GM23338 (cell line): ENCODE data around the gene IKZF3. TPM values are rescaled to one million over a fixed set of nuclear protein-coding genes. Genes with fewer than 3 reads are reported as not detected.

ENCODE experiments used
- ATAC-seq: fragments of 200-7000 bp; cut with Tn5 transposase; 3 replicates; pipeline ENCODE4 v1.9.1; 2020
- DNase-seq: peaks from one replicate; pipeline ENCODE4 v3.0.0-alpha.2; 2015; ENCODE audit warnings: low spot score
- H2AFZ ChIP-seq: fragments of 200-600 bp; sonication (generic); 2 replicates; pipeline ENCODE4 v1.8.0; 2016; ENCODE audit warnings: antibody characterized with exemption, mild to moderate bottlenecking, moderate library complexity
- H3F3A ChIP-seq: fragments of 200-600 bp; sonication (generic); replicated peaks from 2 replicates; pipeline ENCODE4 v1.8.0; 2017; ENCODE audit warnings: antibody characterized with exemption, mixed run types, low read depth
- H3K27ac ChIP-seq: fragments of 200-600 bp; sonication (generic); 2 replicates; pipeline ENCODE4 v1.6.1; 2016; ENCODE audit warnings: low read depth
- H3K27me3 ChIP-seq: fragments of 200-600 bp; sonication (generic); 2 replicates; pipeline ENCODE4 v1.8.0; 2016; ENCODE audit warnings: mild to moderate bottlenecking, mixed run types, moderate library complexity; ENCODE audit not compliant: insufficient read depth
- H3K36me3 ChIP-seq: fragments of 200-600 bp; sonication (generic); 2 replicates; pipeline ENCODE4 v1.8.0; 2016; ENCODE audit warnings: mild to moderate bottlenecking; ENCODE audit not compliant: insufficient read depth
- H3K4me1 ChIP-seq: fragments of 200-600 bp; sonication (generic); 2 replicates; pipeline ENCODE4 v1.8.0; 2016; ENCODE audit warnings: mild to moderate bottlenecking, moderate library complexity; ENCODE audit not compliant: insufficient read depth
- H3K4me2 ChIP-seq: fragments of 200-600 bp; sonication (generic); 2 replicates; pipeline ENCODE4 v1.7.1; 2017; ENCODE audit warnings: mixed run types
- H3K4me3 ChIP-seq: fragments of 200-600 bp; sonication (generic); 2 replicates; pipeline ENCODE4 v1.6.1; 2016; ENCODE audit warnings: mixed run types
- H3K79me2 ChIP-seq: fragments of 200-600 bp; sonication (generic); replicated peaks from 2 replicates; pipeline ENCODE4 v1.8.0; 2017; ENCODE audit warnings: mild to moderate bottlenecking; ENCODE audit not compliant: insufficient read depth
- H3K9me2 ChIP-seq: fragments of 200-600 bp; sonication (generic); 2 replicates; pipeline ENCODE4 v1.8.0; 2017; ENCODE audit not compliant: insufficient read depth
- H4K20me1 ChIP-seq: fragments of 200-600 bp; sonication (generic); replicated peaks from 2 replicates; pipeline ENCODE4 v1.8.0; 2017; ENCODE audit warnings: mild to moderate bottlenecking; ENCODE audit not compliant: insufficient read depth
- H3K27ac Mint-ChIP-seq: 2 replicates; pipeline ENCODE4 v1.8.0; 2020; ENCODE audit warnings: inconsistent platforms, mild to moderate bottlenecking, moderate library complexity, mixed read lengths
- H3K27me3 Mint-ChIP-seq: 3 replicates; pipeline ENCODE4 v1.8.0; 2022; ENCODE audit warnings: low read depth, mild to moderate bottlenecking, moderate library complexity, mixed read lengths, inconsistent platforms; ENCODE audit not compliant: insufficient read depth, poor library complexity
- H3K36me3 Mint-ChIP-seq: 3 replicates; pipeline ENCODE4 v1.8.0; 2021; ENCODE audit warnings: low read depth, mild to moderate bottlenecking, inconsistent platforms, moderate library complexity, mixed read lengths
- H3K4me1 Mint-ChIP-seq: 3 replicates; pipeline ENCODE4 v1.8.0; 2020; ENCODE audit warnings: mild to moderate bottlenecking, inconsistent platforms, mixed read lengths
- H3K4me3 Mint-ChIP-seq: 3 replicates; pipeline ENCODE4 v1.8.0; 2021; ENCODE audit warnings: moderate library complexity, mild to moderate bottlenecking, inconsistent platforms, mixed read lengths
- H3K9me3 Mint-ChIP-seq: 3 replicates; pipeline ENCODE4 v1.8.0; 2020; ENCODE audit warnings: moderate library complexity, mild to moderate bottlenecking, inconsistent platforms, mixed read lengths
- EZH2 ChIP-seq: fragments of 200-600 bp; sonication (generic); IDR thresholded peaks from one replicate; pipeline ENCODE4 v1.8.0; 2017; ENCODE audit warnings: antibody characterized with exemption, mild to moderate bottlenecking, low read depth; ENCODE audit not compliant: unreplicated experiment
- polyA plus RNA-seq: library from polyadenylated mRNA; unstranded; fragments of >200 nt; fragmentation: Nextera tagmentation; extraction: Ambion mirVana; gene quantifications from 2 replicates; pipeline ENCODE4 v1.2.1, GENCODE V29; 2016
- total RNA-seq: library from RNA; depleted of rRNA; stranded (reverse); fragments of >200 nt; shearing (Covaris generic); gene quantifications from 2 replicates; pipeline ENCODE4 v1.2.3, GENCODE V29; 2014
- TF ChIP-seq, protein P1 (sequence below): fragments of 250-450 bp; sonication (Bioruptor Pico); IDR thresholded peaks from 2 replicates; pipeline ENCODE4 v1.5.0; 2020; ENCODE audit warnings: mild to moderate bottlenecking, moderate library complexity
- TF ChIP-seq, protein P2 (sequence below), 2 experiments: fragments of 200-600 bp in 1 of 2; sonication (generic) in 1 of 2; conservative IDR thresholded peaks; 2 replicates each; pipeline versions ENCODE4 v1.5.1 to v1.6.1; 2016 to 2017; ENCODE audit warnings: antibody characterized with exemption in 2 of 2, low read depth in 2 of 2, mild to moderate bottlenecking in 2 of 2, moderate library complexity in 1 of 2
- TF ChIP-seq, protein P3 (sequence below): IDR thresholded peaks from one replicate; pipeline ENCODE4 v1.6.1; 2018; ENCODE audit warnings: antibody characterized with exemption; ENCODE audit not compliant: unreplicated experiment

IKZF3 gene
- total and polyA plus RNA-seq, 2 experiments from 2014 or later, result 0.11 to 0.76 TPM

DNA sequence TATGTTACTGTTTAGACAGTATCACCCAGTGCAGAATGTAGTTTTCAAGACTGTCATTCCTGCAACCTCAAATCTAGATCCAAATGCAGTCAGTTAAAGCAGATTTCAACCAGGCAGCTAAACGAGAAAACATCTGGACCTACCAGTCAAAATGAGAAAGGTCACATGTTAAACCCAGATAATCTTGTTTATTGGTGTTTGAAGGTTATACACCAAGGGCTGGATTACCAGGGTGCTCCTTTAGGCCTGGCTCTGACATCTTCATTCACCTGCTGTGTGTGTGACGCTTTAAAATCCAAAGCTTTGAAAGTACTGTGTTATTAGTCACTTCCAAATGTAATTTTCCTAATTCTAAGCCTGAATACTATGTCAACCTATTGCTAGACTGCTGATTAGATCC lies 54.9 kb downstream of the IKZF3 start (continued):
- TF ChIP-seq, protein P1, sequence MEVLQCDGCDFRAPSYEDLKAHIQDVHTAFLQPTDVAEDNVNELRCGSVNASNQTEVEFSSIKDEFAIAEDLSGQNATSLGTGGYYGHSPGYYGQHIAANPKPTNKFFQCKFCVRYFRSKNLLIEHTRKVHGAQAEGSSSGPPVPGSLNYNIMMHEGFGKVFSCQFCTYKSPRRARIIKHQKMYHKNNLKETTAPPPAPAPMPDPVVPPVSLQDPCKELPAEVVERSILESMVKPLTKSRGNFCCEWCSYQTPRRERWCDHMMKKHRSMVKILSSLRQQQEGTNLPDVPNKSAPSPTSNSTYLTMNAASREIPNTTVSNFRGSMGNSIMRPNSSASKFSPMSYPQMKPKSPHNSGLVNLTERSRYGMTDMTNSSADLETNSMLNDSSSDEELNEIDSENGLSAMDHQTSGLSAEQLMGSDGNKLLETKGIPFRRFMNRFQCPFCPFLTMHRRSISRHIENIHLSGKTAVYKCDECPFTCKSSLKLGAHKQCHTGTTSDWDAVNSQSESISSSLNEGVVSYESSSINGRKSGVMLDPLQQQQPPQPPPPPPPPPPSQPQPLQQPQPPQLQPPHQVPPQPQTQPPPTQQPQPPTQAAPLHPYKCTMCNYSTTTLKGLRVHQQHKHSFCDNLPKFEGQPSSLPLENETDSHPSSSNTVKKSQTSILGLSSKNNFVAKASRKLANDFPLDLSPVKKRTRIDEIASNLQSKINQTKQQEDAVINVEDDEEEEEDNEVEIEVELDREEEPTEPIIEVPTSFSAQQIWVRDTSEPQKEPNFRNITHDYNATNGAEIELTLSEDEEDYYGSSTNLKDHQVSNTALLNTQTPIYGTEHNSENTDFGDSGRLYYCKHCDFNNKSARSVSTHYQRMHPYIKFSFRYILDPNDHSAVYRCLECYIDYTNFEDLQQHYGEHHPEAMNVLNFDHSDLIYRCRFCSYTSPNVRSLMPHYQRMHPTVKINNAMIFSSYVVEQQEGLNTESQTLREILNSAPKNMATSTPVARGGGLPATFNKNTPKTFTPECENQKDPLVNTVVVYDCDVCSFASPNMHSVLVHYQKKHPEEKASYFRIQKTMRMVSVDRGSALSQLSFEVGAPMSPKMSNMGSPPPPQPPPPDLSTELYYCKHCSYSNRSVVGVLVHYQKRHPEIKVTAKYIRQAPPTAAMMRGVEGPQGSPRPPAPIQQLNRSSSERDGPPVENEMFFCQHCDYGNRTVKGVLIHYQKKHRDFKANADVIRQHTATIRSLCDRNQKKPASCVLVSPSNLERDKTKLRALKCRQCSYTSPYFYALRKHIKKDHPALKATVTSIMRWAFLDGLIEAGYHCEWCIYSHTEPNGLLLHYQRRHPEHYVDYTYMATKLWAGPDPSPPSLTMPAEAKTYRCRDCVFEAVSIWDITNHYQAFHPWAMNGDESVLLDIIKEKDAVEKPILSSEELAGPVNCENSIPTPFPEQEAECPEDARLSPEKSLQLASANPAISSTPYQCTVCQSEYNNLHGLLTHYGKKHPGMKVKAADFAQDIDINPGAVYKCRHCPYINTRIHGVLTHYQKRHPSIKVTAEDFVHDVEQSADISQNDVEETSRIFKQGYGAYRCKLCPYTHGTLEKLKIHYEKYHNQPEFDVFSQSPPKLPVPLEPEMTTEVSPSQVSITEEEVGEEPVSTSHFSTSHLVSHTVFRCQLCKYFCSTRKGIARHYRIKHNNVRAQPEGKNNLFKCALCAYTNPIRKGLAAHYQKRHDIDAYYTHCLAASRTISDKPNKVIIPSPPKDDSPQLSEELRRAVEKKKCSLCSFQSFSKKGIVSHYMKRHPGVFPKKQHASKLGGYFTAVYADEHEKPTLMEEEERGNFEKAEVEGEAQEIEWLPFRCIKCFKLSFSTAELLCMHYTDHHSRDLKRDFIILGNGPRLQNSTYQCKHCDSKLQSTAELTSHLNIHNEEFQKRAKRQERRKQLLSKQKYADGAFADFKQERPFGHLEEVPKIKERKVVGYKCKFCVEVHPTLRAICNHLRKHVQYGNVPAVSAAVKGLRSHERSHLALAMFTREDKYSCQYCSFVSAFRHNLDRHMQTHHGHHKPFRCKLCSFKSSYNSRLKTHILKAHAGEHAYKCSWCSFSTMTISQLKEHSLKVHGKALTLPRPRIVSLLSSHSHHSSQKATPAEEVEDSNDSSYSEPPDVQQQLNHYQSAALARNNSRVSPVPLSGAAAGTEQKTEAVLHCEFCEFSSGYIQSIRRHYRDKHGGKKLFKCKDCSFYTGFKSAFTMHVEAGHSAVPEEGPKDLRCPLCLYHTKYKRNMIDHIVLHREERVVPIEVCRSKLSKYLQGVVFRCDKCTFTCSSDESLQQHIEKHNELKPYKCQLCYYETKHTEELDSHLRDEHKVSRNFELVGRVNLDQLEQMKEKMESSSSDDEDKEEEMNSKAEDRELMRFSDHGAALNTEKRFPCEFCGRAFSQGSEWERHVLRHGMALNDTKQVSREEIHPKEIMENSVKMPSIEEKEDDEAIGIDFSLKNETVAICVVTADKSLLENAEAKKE (CRISPR knock-in tag), result no peak

DNA sequence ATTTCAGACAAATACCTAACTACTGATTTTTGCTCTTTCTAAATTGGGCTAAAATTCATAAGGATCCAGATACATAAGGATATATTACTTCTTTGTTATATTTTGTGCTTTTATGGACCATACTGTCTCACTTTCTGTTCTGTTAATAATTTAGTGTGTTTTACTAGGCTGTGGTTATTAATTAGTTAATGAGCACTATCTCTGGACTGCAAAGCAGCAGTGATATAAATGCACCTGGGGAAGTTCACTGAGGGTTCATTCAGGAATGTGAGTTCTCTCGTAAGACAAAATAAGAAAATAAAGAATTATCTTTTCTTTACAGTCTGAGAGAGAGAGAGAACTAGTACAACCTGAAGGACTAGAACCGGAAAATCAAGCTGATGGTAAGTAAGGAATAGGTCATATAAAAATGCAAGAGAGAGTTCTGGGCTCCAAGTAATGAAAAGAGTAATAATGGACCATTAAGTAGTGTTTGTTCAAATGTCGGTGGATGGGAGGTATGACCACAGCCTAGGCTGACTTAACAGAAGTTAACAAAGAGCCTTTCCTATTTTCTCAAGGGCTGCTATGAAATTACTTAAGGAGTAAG lies 55.6 kb downstream of the IKZF3 start:
- no peak overlapping the region for H3K4me2 ChIP-seq
- no peak overlapping the region for H3K4me3 ChIP-seq
- Mint-ChIP-seq H3K36me3 (no peaks in the 10 kb centered on the region), H3K9me3 (no peaks in the 10 kb centered on the region), H3K27ac (no peak overlapping the region), H3K4me3 (no peak overlapping the region), H3K27me3 (no peaks in the 10 kb centered on the region), H3K4me1 (peaks cover 7% of the 10 kb centered on the region)
- H3K79me2 ChIP-seq, result no peaks in the 10 kb centered on the region
- TF ChIP-seq EZH2, result no peak
- TF ChIP-seq, protein P2, sequence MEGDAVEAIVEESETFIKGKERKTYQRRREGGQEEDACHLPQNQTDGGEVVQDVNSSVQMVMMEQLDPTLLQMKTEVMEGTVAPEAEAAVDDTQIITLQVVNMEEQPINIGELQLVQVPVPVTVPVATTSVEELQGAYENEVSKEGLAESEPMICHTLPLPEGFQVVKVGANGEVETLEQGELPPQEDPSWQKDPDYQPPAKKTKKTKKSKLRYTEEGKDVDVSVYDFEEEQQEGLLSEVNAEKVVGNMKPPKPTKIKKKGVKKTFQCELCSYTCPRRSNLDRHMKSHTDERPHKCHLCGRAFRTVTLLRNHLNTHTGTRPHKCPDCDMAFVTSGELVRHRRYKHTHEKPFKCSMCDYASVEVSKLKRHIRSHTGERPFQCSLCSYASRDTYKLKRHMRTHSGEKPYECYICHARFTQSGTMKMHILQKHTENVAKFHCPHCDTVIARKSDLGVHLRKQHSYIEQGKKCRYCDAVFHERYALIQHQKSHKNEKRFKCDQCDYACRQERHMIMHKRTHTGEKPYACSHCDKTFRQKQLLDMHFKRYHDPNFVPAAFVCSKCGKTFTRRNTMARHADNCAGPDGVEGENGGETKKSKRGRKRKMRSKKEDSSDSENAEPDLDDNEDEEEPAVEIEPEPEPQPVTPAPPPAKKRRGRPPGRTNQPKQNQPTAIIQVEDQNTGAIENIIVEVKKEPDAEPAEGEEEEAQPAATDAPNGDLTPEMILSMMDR (conservative IDR thresholded peaks at IDR 0.05; ENCODE audit: low read depth in 2 of 2), result no peak
- TF ChIP-seq, protein P3, sequence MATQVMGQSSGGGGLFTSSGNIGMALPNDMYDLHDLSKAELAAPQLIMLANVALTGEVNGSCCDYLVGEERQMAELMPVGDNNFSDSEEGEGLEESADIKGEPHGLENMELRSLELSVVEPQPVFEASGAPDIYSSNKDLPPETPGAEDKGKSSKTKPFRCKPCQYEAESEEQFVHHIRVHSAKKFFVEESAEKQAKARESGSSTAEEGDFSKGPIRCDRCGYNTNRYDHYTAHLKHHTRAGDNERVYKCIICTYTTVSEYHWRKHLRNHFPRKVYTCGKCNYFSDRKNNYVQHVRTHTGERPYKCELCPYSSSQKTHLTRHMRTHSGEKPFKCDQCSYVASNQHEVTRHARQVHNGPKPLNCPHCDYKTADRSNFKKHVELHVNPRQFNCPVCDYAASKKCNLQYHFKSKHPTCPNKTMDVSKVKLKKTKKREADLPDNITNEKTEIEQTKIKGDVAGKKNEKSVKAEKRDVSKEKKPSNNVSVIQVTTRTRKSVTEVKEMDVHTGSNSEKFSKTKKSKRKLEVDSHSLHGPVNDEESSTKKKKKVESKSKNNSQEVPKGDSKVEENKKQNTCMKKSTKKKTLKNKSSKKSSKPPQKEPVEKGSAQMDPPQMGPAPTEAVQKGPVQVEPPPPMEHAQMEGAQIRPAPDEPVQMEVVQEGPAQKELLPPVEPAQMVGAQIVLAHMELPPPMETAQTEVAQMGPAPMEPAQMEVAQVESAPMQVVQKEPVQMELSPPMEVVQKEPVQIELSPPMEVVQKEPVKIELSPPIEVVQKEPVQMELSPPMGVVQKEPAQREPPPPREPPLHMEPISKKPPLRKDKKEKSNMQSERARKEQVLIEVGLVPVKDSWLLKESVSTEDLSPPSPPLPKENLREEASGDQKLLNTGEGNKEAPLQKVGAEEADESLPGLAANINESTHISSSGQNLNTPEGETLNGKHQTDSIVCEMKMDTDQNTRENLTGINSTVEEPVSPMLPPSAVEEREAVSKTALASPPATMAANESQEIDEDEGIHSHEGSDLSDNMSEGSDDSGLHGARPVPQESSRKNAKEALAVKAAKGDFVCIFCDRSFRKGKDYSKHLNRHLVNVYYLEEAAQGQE, result no peak
- H3K27me3 ChIP-seq, result no peaks in the 10 kb centered on the region
- H3K27ac ChIP-seq, result no peak overlapping the region
- no peak overlapping the region for H2AFZ ChIP-seq
- no peaks in the 10 kb centered on the region for H3K9me2 ChIP-seq
- H3K4me1 ChIP-seq, result no peaks in the 10 kb centered on the region
- H4K20me1 ChIP-seq, result no peaks in the 10 kb centered on the region
- DNase-seq (no peak), ATAC-seq (no peak)
- H3F3A ChIP-seq, result no peaks in the 10 kb centered on the region
- no peaks in the 10 kb centered on the region for H3K36me3 ChIP-seq
